Activated CD4-positive, CD25-positive, alpha-beta regulatory T cell treated with anti-CD3 and anti-CD28 coated beads, Interleukin-2, amount 50 U/mL, for 72 hours (primary cell): Measurements from ENCODE around the gene PKHD1.

Experiments
- DNase-seq: peaks from one replicate; pipeline ENCODE4 v3.0.0; 2021

Gene PKHD1

GRCh38 chr6:52087498-52087999 lies at the start of gene PKHD1:
TSS of gene PKHD1 (minus strand) at chr6:52087613. CDS start at chr6:52084933, 2,680 bp downstream.
- DNase-seq: no peak

GRCh38 chr6:52136934-52137467 lies 49.6 kb upstream of the PKHD1 start:
- no peak for DNase-seq

- DNase-seq: no peak
Observed at GRCh38 chr6:52136055-52136454, 48.6 kb upstream of the PKHD1 start.

GRCh38 chr6:52135217-52135616 lies 47.8 kb upstream of the PKHD1 start:
- no peak for DNase-seq

GRCh38 chr6:52134011-52134410 lies 46.6 kb upstream of the PKHD1 start:
- no peak for DNase-seq

- no peak for DNase-seq
Observed at GRCh38 chr6:52133324-52133723, 45.9 kb upstream of the PKHD1 start.

- DNase-seq: no peak
Observed at GRCh38 chr6:52132292-52132691, 44.9 kb upstream of the PKHD1 start.

- no peak for DNase-seq
Observed at GRCh38 chr6:52130440-52130839, 43.0 kb upstream of the PKHD1 start.

- DNase-seq: no peak
Observed at GRCh38 chr6:52127957-52128356, 40.5 kb upstream of the PKHD1 start.

- no peak for DNase-seq
Observed at GRCh38 chr6:52126231-52126630, 38.8 kb upstream of the PKHD1 start.

GRCh38 chr6:52125572-52125971 lies 38.2 kb upstream of the PKHD1 start:
- no peak for DNase-seq

GRCh38 chr6:52125139-52125538 lies 37.7 kb upstream of the PKHD1 start:
- no peak for DNase-seq

- no peak for DNase-seq
Observed at GRCh38 chr6:52124126-52125121, 37.0 kb upstream of the PKHD1 start.

- DNase-seq: no peak
Observed at GRCh38 chr6:52123251-52123650, 35.8 kb upstream of the PKHD1 start.

- no peak for DNase-seq
Observed at GRCh38 chr6:52117352-52117751, 29.9 kb upstream of the PKHD1 start.

- DNase-seq: no peak
Observed at GRCh38 chr6:52116605-52116948, 29.2 kb upstream of the PKHD1 start.

- no peak for DNase-seq
Observed at GRCh38 chr6:52115891-52116604, 28.6 kb upstream of the PKHD1 start.

GRCh38 chr6:52115145-52115741 lies 27.8 kb upstream of the PKHD1 start:
- no peak for DNase-seq

- no peak for DNase-seq
Observed at GRCh38 chr6:52109171-52109571, 21.8 kb upstream of the PKHD1 start.

- no peak for DNase-seq
Observed at GRCh38 chr6:52108128-52108527, 20.7 kb upstream of the PKHD1 start.

GRCh38 chr6:52106994-52107393 lies 19.6 kb upstream of the PKHD1 start:
- no peak for DNase-seq

- DNase-seq: no peak
Observed at GRCh38 chr6:52104979-52105378, 17.6 kb upstream of the PKHD1 start.

- DNase-seq: no peak
Observed at GRCh38 chr6:52103623-52104022, 16.2 kb upstream of the PKHD1 start.
